ENCODE results near the gene RAB8B.

RAB8B gene

GRCh38 chr15:63284335-63284734 is 94.9 kb downstream of the RAB8B start:
- DNase-seq (ENCODE audit: low read depth), result no peak
- no peak for TF ChIP-seq CTCF (conservative IDR thresholded peaks at IDR 0.05; ENCODE audit: control insufficient read depth, insufficient read depth, low read depth, low read length)

GRCh38 chr15:63287109-63287508 is 97.7 kb downstream of the RAB8B start:
- no peak for TF ChIP-seq CTCF (conservative IDR thresholded peaks at IDR 0.05; ENCODE audit: control insufficient read depth, insufficient read depth, low read depth, low read length)

More at GRCh38 chr15:63284335-63284734, 94.9 kb downstream of the RAB8B start:
- no peak overlapping the region for H3K4me3 ChIP-seq (ENCODE audit: control insufficient read depth, low read depth, low read length)

GRCh38 chr15:63288342-63288741 is 98.9 kb downstream of the RAB8B start:
- no peak overlapping the region for H3K4me3 ChIP-seq (ENCODE audit: control insufficient read depth, low read depth, low read length)

More at GRCh38 chr15:63287109-63287508, 97.7 kb downstream of the RAB8B start:
- peak; percentile 36 for DNase-seq (ENCODE audit: low read depth)
- H3K4me3 ChIP-seq (ENCODE audit: control insufficient read depth, low read depth, low read length), result no peak overlapping the region

GRCh38 chr15:63288778-63289378 is 99.5 kb downstream of the RAB8B start:
- DNase-seq (ENCODE audit: low read depth), result peak; percentile 69
- H3K4me3 ChIP-seq (ENCODE audit: control insufficient read depth, low read depth, low read length), result no peak overlapping the region
- peak; percentile 74 for TF ChIP-seq CTCF (conservative IDR thresholded peaks at IDR 0.05; ENCODE audit: control insufficient read depth, insufficient read depth, low read depth, low read length)

More at GRCh38 chr15:63288342-63288741, 98.9 kb downstream of the RAB8B start:
- TF ChIP-seq CTCF (conservative IDR thresholded peaks at IDR 0.05; ENCODE audit: control insufficient read depth, insufficient read depth, low read depth, low read length), result no peak
- no peak for DNase-seq (ENCODE audit: low read depth)

GRCh38 chr15:63291507-63291906 is 102.1 kb downstream of the RAB8B start:
- no peak overlapping the region for H3K4me3 ChIP-seq (ENCODE audit: control insufficient read depth, low read depth, low read length)
- no peak for TF ChIP-seq CTCF (conservative IDR thresholded peaks at IDR 0.05; ENCODE audit: control insufficient read depth, insufficient read depth, low read depth, low read length)
- DNase-seq (ENCODE audit: low read depth), result peak; percentile 84

- no peak for TF ChIP-seq CTCF (conservative IDR thresholded peaks at IDR 0.05; ENCODE audit: control insufficient read depth, insufficient read depth, low read depth, low read length)
- no peak for DNase-seq (ENCODE audit: low read depth)
- no peak overlapping the region for H3K4me3 ChIP-seq (ENCODE audit: control insufficient read depth, low read depth, low read length)
Measured at GRCh38 chr15:63292241-63292640, 102.8 kb downstream of the RAB8B start.
